Keratinocyte (primary cell): Measurements from ENCODE around the gene PSMB5.

ENCODE experiments used
- CTCF ChIP-seq, 3 experiments: IDR thresholded peaks in 1 of 3; conservative IDR thresholded peaks in 1 of 3; optimal IDR thresholded peaks in 1 of 3; 2 replicates in 2 of 3; 3 replicates in 1 of 3; pipeline versions ENCODE3 to v1.5.1; 2011; ENCODE audit warnings: low read length in 3 of 3, mild to moderate bottlenecking in 3 of 3, moderate library complexity in 2 of 3, control low read depth in 1 of 3, inconsistent platforms in 1 of 3; ENCODE audit not compliant: insufficient read depth in 2 of 3; ENCODE audit errors: extremely low read depth in 1 of 3
- EZH2 ChIP-seq: IDR thresholded peaks from one replicate; pipeline ENCODE4 v1.6.1; 2012; ENCODE audit warnings: inconsistent platforms, mild to moderate bottlenecking, low read length, moderate library complexity

GRCh38 chr14:23000860-23001259 lies 33.8 kb downstream of the PSMB5 start:
- TF ChIP-seq CTCF (optimal IDR thresholded peaks at IDR 0.05 in 1 of 3, IDR thresholded peaks at IDR 0.05 in 1 of 3, conservative IDR thresholded peaks at IDR 0.05 in 1 of 3; ENCODE audit: extremely low read depth in 1 of 3, insufficient read depth in 2 of 3, low read length in 3 of 3), result no peak
- TF ChIP-seq EZH2, result no peak
